ENCODE data around the gene MYCN.
"Not testable (repeated sequence)": the region's sequence is repeated elsewhere in the genome, so short reads cannot be mapped to it uniquely, and the experiment has no call there.

DNA sequence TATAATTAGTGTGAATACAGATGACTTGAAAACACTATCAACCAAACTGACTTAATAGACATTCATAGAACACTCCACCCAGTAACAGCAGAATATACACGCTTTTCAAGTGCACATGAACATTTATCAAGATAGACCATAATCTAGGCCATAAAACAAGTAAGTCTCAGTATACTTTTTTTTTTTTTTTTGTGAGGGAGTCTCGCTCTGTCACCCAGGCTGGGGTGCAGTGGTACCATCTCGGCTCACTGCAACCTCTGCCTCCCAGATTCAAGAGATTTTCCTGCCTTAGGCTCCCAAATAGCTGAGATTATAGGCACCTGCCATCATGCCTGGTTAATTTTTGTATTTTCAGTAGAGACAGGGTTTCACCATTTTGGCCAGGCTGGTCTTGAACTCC, 36.4 kb upstream of the MYCN start:
- TF ChIP-seq, protein P1, sequence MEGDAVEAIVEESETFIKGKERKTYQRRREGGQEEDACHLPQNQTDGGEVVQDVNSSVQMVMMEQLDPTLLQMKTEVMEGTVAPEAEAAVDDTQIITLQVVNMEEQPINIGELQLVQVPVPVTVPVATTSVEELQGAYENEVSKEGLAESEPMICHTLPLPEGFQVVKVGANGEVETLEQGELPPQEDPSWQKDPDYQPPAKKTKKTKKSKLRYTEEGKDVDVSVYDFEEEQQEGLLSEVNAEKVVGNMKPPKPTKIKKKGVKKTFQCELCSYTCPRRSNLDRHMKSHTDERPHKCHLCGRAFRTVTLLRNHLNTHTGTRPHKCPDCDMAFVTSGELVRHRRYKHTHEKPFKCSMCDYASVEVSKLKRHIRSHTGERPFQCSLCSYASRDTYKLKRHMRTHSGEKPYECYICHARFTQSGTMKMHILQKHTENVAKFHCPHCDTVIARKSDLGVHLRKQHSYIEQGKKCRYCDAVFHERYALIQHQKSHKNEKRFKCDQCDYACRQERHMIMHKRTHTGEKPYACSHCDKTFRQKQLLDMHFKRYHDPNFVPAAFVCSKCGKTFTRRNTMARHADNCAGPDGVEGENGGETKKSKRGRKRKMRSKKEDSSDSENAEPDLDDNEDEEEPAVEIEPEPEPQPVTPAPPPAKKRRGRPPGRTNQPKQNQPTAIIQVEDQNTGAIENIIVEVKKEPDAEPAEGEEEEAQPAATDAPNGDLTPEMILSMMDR (IDR thresholded peaks at IDR 0.05), result not testable (repeated sequence)
- TF ChIP-seq POLR2AphosphoS5, POLR2A (IDR thresholded peaks at IDR 0.05): not testable (repeated sequence)

Measured in prostate gland (tissue), 2 donors.